ENCODE data around the gene CDKAL1.

- TF ChIP-seq CTCF (IDR thresholded peaks at IDR 0.05; ENCODE audit: poor library complexity): no peak
- no peak for TF ChIP-seq EZH2 (IDR thresholded peaks at IDR 0.05; ENCODE audit: borderline replicate concordance)
These were observed 547.8 kb downstream of the CDKAL1 start for GRCh38 chr6:21082091-21082490.

Measured in hepatocyte (in vitro differentiated cells).